WTC11 (cell line): ENCODE data around the gene KRTAP10-2. TPM values are rescaled to one million over a fixed set of nuclear protein-coding genes. Genes with fewer than 3 reads are reported as not detected.

ENCODE experiments used
- ATAC-seq: fragments of 200-7000 bp; cut with Tn5 transposase; 2 replicates; pipeline ENCODE4 v1.10.0; 2021; ENCODE audit warnings: mild to moderate bottlenecking, moderate library complexity
- CTCF ChIA-PET: fragments of 300-600 bp; sonication (Branson Sonifier 250); formaldehyde crosslinking; loops from one replicate; lab custom pipeline; 2021; ENCODE audit warnings: antibody characterized with exemption; lab: Charles Lee
- POLR2A ChIA-PET: fragments of 350-600 bp; sonication (Branson Sonifier 250); formaldehyde crosslinking; loops from one replicate; lab custom pipeline; 2021; ENCODE audit warnings: antibody characterized with exemption; lab: Charles Lee
- DNase-seq: peaks from one replicate; pipeline ENCODE4 v3.0.0; 2021; ENCODE audit warnings: low spot score
- H3K27ac Mint-ChIP-seq: 2 replicates; pipeline ENCODE4 v1.8.0; 2021; ENCODE audit warnings: mixed read lengths
- H3K27me3 Mint-ChIP-seq: 2 replicates; pipeline ENCODE4 v1.8.0; 2021; ENCODE audit warnings: low read depth, mild to moderate bottlenecking, moderate library complexity, mixed read lengths
- H3K36me3 Mint-ChIP-seq: 2 replicates; pipeline ENCODE4 v1.8.0; 2021; ENCODE audit warnings: mixed read lengths
- H3K4me1 Mint-ChIP-seq: 2 replicates; pipeline ENCODE4 v1.8.0; 2022; ENCODE audit warnings: mixed read lengths
- H3K4me3 Mint-ChIP-seq: 2 replicates; pipeline ENCODE4 v1.8.0; 2021; ENCODE audit warnings: mild to moderate bottlenecking, moderate library complexity, mixed read lengths
- H3K9me3 Mint-ChIP-seq: 2 replicates; pipeline ENCODE4 v1.8.0; 2021; ENCODE audit warnings: mixed read lengths
- CREB1 ChIP-seq: sonication (generic); formaldehyde crosslinking; IDR thresholded peaks from 2 replicates; pipeline ENCODE4 v1.8.0; 2023; ENCODE audit warnings: mild to moderate bottlenecking, missing genetic modification reagents
- GABPB1 ChIP-seq: sonication (generic); formaldehyde crosslinking; IDR thresholded peaks from 2 replicates; pipeline ENCODE4 v1.8.1; 2023; ENCODE audit warnings: mild to moderate bottlenecking, missing genetic modification reagents
- NFATC4 ChIP-seq: fragments of 250-450 bp; sonication (Bioruptor Pico); IDR thresholded peaks from 2 replicates; pipeline ENCODE4 v1.9.0; 2021; ENCODE audit warnings: mild to moderate bottlenecking
- NFE2L1 ChIP-seq: sonication (generic); formaldehyde crosslinking; IDR thresholded peaks from 2 replicates; pipeline ENCODE4 v1.8.1; 2023; ENCODE audit warnings: missing genetic modification reagents
- NR1H2 ChIP-seq: sonication (generic); formaldehyde crosslinking; IDR thresholded peaks from 2 replicates; pipeline ENCODE4 v1.9.0; 2021; ENCODE audit warnings: mild to moderate bottlenecking, moderate library complexity, missing genetic modification reagents
- PREB ChIP-seq: sonication (generic); formaldehyde crosslinking; IDR thresholded peaks from 2 replicates; pipeline ENCODE4 v1.8.1; 2022; ENCODE audit warnings: mild to moderate bottlenecking, missing genetic modification reagents, moderate library complexity, borderline replicate concordance
- TCF7 ChIP-seq: sonication (generic); formaldehyde crosslinking; IDR thresholded peaks from 2 replicates; pipeline ENCODE4 v1.8.0; 2022; ENCODE audit warnings: mild to moderate bottlenecking, low read depth, missing genetic modification reagents, moderate library complexity
- ZNF219 ChIP-seq: sonication (generic); formaldehyde crosslinking; IDR thresholded peaks from 2 replicates; pipeline ENCODE4 v1.8.0; 2023; ENCODE audit warnings: missing genetic modification reagents, mild to moderate bottlenecking, borderline replicate concordance
- ZNF423 ChIP-seq: fragments of 250-450 bp; sonication (Bioruptor Pico); IDR thresholded peaks from 2 replicates; pipeline ENCODE4 v2.1.2; 2022; ENCODE audit warnings: mild to moderate bottlenecking, moderate library complexity
- total RNA-seq: library from RNA; stranded (reverse); gene quantifications from 3 replicates; pipeline ENCODE4 v1.2.3, GENCODE V29; 2021
- TF ChIP-seq, protein P1 (sequence below): sonication (generic); formaldehyde crosslinking; IDR thresholded peaks from 2 replicates; pipeline ENCODE4 v1.8.1; 2022; ENCODE audit warnings: low read depth, missing genetic modification reagents, borderline replicate concordance
- TF ChIP-seq, protein P2 (sequence below): fragments of 250-450 bp; sonication (Bioruptor Pico); conservative IDR thresholded peaks from 2 replicates; pipeline ENCODE4 v1.9.0; 2021; ENCODE audit warnings: mild to moderate bottlenecking
- TF ChIP-seq, protein P3 (sequence below): sonication (generic); formaldehyde crosslinking; IDR thresholded peaks from 2 replicates; pipeline ENCODE4 v1.8.1; 2023; ENCODE audit warnings: mild to moderate bottlenecking, missing genetic modification reagents, moderate library complexity
- TF ChIP-seq, protein P4 (sequence below): fragments of 250-450 bp; sonication (Bioruptor Pico); IDR thresholded peaks from 2 replicates; pipeline ENCODE4 v1.9.0; 2021; ENCODE audit warnings: mild to moderate bottlenecking

The KRTAP10-2 gene
- total RNA-seq, 1 experiment from 2014 or later = not detected

- Mint-ChIP-seq H3K9me3 (peaks cover 10% of the 10 kb centered on the region), H3K4me3 (no peak overlapping the region), H3K27me3 (no peaks in the 10 kb centered on the region; the same call in 1 of the 2 replicates), H3K4me1 (0 out of 2 replicates have a peak, but pooled peaks cover 5% of the 10 kb centered on the region), H3K36me3 (no peaks in the 10 kb centered on the region), H3K27ac (no peak overlapping the region)
- ATAC-seq (no peak), DNase-seq (no peak)
- POLR2A ChIA-PET = no interaction called here
- CTCF ChIA-PET = interaction anchor here (1.1 to 2.1 kb wide), 3 partner anchors 28 to 277 kb away, joined by 3 to 7 read pairs (median 5); no protein-coding TSS in a partner anchor
- TF ChIP-seq, protein P1, sequence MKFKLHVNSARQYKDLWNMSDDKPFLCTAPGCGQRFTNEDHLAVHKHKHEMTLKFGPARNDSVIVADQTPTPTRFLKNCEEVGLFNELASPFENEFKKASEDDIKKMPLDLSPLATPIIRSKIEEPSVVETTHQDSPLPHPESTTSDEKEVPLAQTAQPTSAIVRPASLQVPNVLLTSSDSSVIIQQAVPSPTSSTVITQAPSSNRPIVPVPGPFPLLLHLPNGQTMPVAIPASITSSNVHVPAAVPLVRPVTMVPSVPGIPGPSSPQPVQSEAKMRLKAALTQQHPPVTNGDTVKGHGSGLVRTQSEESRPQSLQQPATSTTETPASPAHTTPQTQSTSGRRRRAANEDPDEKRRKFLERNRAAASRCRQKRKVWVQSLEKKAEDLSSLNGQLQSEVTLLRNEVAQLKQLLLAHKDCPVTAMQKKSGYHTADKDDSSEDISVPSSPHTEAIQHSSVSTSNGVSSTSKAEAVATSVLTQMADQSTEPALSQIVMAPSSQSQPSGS (CRISPR knock-in tag) = no peak
- TF ChIP-seq, protein P2, sequence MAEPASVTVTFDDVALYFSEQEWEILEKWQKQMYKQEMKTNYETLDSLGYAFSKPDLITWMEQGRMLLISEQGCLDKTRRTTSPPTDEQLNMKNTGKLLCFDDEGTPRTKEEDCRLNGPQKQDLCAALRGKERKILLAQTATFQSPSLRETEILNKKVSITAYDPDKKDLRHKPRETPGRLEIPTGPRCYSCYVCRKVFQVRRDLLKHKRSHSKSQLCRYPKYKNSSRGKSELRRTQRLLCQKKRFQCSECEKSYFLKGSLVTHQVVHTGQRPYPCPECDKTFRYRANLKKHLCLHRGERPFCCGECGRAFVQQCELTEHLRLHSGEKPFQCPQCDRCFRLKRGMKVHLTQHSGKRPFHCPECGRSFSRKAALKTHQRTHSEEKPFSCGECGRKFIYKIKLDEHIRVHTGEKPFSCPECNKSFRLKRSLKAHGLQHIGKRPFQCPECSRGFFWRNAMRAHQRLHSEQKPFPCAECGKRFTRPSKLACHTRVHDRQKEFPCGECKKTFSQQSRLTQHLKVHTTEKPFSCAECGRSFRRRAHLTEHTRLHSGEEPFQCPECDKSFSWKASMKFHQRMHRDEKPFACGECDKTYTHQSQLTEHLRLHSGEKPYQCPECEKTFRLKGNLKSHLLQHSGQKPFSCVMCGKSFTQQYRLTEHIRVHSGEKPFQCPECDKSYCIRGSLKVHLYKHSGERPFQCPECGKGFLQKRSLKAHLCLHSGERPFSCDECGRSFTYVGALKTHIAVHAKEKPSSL (CRISPR knock-in tag) = no peak
- TF ChIP-seq, protein P3, sequence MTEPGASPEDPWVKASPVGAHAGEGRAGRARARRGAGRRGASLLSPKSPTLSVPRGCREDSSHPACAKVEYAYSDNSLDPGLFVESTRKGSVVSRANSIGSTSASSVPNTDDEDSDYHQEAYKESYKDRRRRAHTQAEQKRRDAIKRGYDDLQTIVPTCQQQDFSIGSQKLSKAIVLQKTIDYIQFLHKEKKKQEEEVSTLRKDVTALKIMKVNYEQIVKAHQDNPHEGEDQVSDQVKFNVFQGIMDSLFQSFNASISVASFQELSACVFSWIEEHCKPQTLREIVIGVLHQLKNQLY = no peak
- TF ChIP-seq NFE2L1 (CRISPR knock-in tag) (no peak), ZNF219 (no peak), NFATC4 (CRISPR knock-in tag) (no peak)
Observed at GRCh38 chr21:44516342-44516741, 35.0 kb downstream of the KRTAP10-2 start.

GRCh38 chr21:44515359-44516165, 35.7 kb downstream of the KRTAP10-2 start:
- no peak for DNase-seq
- no peak for ATAC-seq
- POLR2A ChIA-PET = no interaction called here
- H3K36me3 Mint-ChIP-seq = no peaks in the 10 kb centered on the region
- no peaks in the 10 kb centered on the region; the same call in 1 of the 2 replicates for H3K27me3 Mint-ChIP-seq
- peaks cover 10% of the 10 kb centered on the region for H3K9me3 Mint-ChIP-seq
- no peak overlapping the region for H3K4me3 Mint-ChIP-seq
- TF ChIP-seq NR1H2 (CRISPR knock-in tag) = no peak
- no peak for TF ChIP-seq TCF7
- TF ChIP-seq PREB (CRISPR knock-in tag) = no peak
- H3K4me1 Mint-ChIP-seq = 0 out of 2 replicates have a peak, but pooled peaks cover 5% of the 10 kb centered on the region
- peak overlapping the region; percentile 1 for H3K27ac Mint-ChIP-seq
- CTCF ChIA-PET = interaction anchor here (0.6 to 1.5 kb wide), 3 partner anchors 233 to 277 kb away, joined by 3 to 5 read pairs (median 3); no protein-coding TSS in a partner anchor

GRCh38 chr21:44514746-44515358, 36.5 kb downstream of the KRTAP10-2 start:
- ATAC-seq = no peak
- H3K36me3 Mint-ChIP-seq = no peaks in the 10 kb centered on the region
- H3K4me3 Mint-ChIP-seq = no peak overlapping the region
- no peak for DNase-seq
- POLR2A ChIA-PET = no interaction called here
- no peaks in the 10 kb centered on the region; the same call in 1 of the 2 replicates for H3K27me3 Mint-ChIP-seq
- no peak overlapping the region for H3K27ac Mint-ChIP-seq
- CTCF ChIA-PET = interaction anchor here (0.6 kb wide), 1 partner anchor 269 kb away, joined by 3 read pairs; no protein-coding TSS in a partner anchor
- peaks cover 10% of the 10 kb centered on the region for H3K9me3 Mint-ChIP-seq
- peaks cover 5% of the 10 kb centered on the region; the same call in 1 of the 2 replicates for H3K4me1 Mint-ChIP-seq
- TF ChIP-seq ZNF423 (no peak), GABPB1 (CRISPR knock-in tag) (0 out of 2 replicates have a peak, but pooled peaks have one; percentile 30)

DNA sequence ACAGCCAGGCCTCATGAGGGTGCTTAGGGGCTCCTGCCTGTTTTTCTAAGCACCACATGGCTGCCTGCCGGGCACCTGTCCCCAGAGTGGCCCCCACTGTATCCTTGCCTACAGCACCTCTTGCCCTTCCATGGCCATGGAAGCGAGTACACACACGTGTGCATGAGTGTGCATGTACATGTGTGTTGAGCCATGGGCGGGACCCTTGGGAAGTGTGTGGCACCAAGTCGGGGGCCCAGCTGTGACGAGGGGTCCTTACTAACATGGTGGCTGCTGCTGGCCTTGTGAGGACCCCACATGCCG, 37.1 kb downstream of the KRTAP10-2 start:
- Mint-ChIP-seq H3K4me1 (peaks cover 5% of the 10 kb centered on the region; the same call in 1 of the 2 replicates), H3K9me3 (peaks cover 10% of the 10 kb centered on the region), H3K27ac (no peak overlapping the region), H3K27me3 (no peaks in the 10 kb centered on the region; the same call in 1 of the 2 replicates), H3K36me3 (no peaks in the 10 kb centered on the region), H3K4me3 (no peak overlapping the region)
- ChIA-PET POLR2A (no interaction called here), CTCF (no interaction called here)
- no peak for ATAC-seq
- DNase-seq = no peak
- TF ChIP-seq CREB1 (CRISPR knock-in tag) = no peak
- TF ChIP-seq, protein P4, sequence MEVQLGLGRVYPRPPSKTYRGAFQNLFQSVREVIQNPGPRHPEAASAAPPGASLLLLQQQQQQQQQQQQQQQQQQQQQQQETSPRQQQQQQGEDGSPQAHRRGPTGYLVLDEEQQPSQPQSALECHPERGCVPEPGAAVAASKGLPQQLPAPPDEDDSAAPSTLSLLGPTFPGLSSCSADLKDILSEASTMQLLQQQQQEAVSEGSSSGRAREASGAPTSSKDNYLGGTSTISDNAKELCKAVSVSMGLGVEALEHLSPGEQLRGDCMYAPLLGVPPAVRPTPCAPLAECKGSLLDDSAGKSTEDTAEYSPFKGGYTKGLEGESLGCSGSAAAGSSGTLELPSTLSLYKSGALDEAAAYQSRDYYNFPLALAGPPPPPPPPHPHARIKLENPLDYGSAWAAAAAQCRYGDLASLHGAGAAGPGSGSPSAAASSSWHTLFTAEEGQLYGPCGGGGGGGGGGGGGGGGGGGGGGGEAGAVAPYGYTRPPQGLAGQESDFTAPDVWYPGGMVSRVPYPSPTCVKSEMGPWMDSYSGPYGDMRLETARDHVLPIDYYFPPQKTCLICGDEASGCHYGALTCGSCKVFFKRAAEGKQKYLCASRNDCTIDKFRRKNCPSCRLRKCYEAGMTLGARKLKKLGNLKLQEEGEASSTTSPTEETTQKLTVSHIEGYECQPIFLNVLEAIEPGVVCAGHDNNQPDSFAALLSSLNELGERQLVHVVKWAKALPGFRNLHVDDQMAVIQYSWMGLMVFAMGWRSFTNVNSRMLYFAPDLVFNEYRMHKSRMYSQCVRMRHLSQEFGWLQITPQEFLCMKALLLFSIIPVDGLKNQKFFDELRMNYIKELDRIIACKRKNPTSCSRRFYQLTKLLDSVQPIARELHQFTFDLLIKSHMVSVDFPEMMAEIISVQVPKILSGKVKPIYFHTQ (CRISPR knock-in tag) = no peak
